Activated CD4-positive, alpha-beta T cell treated with anti-CD3 and anti-CD28 coated beads, Interleukin-2, amount 50 U/mL, for 1 hour (primary cell): Measurements from ENCODE around the gene CSTB.

ENCODE experiments used
- DNase-seq: peaks from one replicate; pipeline ENCODE4 v3.0.0-alpha.2; 2020

Gene CSTB

GRCh38 chr21:43789276-43790009 lies 13.3 kb upstream of the CSTB start, which contains the start of gene RRP1:
TSS of gene RRP1 (plus strand) at chr21:43789577. CDS start at chr21:43789630, 53 bp downstream.
- peak; percentile 92 for DNase-seq

GRCh38 chr21:43786807-43787440 lies 10.8 kb upstream of the CSTB start:
- DNase-seq = no peak

- DNase-seq = no peak
These were observed 10.2 kb upstream of the CSTB start for GRCh38 chr21:43786300-43786806.

- no peak for DNase-seq
These were observed 9.0 kb upstream of the CSTB start for GRCh38 chr21:43785134-43785533.

- DNase-seq = no peak
These were observed 7.1 kb upstream of the CSTB start for GRCh38 chr21:43783098-43783700.

- no peak for DNase-seq
These were observed 6.5 kb upstream of the CSTB start for GRCh38 chr21:43782431-43783097.

GRCh38 chr21:43781846-43782245 lies 5.7 kb upstream of the CSTB start:
- DNase-seq = no peak

- DNase-seq = no peak
These were observed 3.6 kb upstream of the CSTB start for GRCh38 chr21:43779660-43780059.

- no peak for DNase-seq
These were observed 2.6 kb upstream of the CSTB start for GRCh38 chr21:43778469-43779335.

GRCh38 chr21:43777953-43778352 lies 1.8 kb upstream of the CSTB start:
- DNase-seq = no peak

- no peak for DNase-seq
These were observed 918 bp downstream of the CSTB start for GRCh38 chr21:43775190-43775589.

- no peak for DNase-seq
These were observed 1.9 kb downstream of the CSTB start for GRCh38 chr21:43774163-43774562.

- no peak for DNase-seq
These were observed 3.7 kb downstream of the CSTB start for GRCh38 chr21:43772425-43772821.

- no peak for DNase-seq
These were observed 4.2 kb downstream of the CSTB start for GRCh38 chr21:43771698-43772424.

GRCh38 chr21:43771199-43771675 lies 4.9 kb downstream of the CSTB start:
- no peak for DNase-seq

- no peak for DNase-seq
These were observed 5.9 kb downstream of the CSTB start for GRCh38 chr21:43770066-43770655.

- DNase-seq = no peak
These were observed 6.7 kb downstream of the CSTB start for GRCh38 chr21:43769325-43769958.

GRCh38 chr21:43768868-43769167 lies 7.3 kb downstream of the CSTB start:
- DNase-seq = no peak

- no peak for DNase-seq
These were observed 7.9 kb downstream of the CSTB start for GRCh38 chr21:43767984-43768867.

- no peak for DNase-seq
These were observed 8.6 kb downstream of the CSTB start for GRCh38 chr21:43767498-43767983.
